ENCODE data around the gene KIRREL3. TPM values are rescaled to one million over a fixed set of nuclear protein-coding genes. Genes with fewer than 3 reads are reported as not detected.

KIRREL3 gene
- total RNA-seq, 1 donor from 2014 or later = not detected

DNA sequence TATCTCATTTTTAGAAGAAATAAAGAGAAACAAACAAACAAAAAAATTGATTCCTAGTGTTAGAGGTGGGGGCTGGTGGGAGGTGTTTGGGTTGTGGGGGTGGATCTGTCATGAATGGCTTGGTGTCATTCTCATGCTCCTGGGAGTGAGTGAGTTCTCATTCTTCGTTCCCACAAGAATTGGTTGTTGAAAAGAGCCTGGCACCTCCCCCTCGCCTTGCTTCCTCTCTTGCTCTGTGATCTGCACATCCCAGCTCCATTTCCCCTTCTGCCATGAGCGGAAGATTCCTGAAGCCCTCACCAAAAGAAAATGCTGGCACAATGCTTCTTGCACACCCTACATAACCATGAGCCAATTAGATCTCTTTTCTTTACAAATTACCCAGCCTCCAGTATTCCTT, 367.2 kb downstream of the KIRREL3 start:
- TF ChIP-seq, protein P1, sequence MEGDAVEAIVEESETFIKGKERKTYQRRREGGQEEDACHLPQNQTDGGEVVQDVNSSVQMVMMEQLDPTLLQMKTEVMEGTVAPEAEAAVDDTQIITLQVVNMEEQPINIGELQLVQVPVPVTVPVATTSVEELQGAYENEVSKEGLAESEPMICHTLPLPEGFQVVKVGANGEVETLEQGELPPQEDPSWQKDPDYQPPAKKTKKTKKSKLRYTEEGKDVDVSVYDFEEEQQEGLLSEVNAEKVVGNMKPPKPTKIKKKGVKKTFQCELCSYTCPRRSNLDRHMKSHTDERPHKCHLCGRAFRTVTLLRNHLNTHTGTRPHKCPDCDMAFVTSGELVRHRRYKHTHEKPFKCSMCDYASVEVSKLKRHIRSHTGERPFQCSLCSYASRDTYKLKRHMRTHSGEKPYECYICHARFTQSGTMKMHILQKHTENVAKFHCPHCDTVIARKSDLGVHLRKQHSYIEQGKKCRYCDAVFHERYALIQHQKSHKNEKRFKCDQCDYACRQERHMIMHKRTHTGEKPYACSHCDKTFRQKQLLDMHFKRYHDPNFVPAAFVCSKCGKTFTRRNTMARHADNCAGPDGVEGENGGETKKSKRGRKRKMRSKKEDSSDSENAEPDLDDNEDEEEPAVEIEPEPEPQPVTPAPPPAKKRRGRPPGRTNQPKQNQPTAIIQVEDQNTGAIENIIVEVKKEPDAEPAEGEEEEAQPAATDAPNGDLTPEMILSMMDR (IDR thresholded peaks at IDR 0.05) = no peak
- Histone ChIP-seq H3K27me3 (no peaks in the 10 kb centered on the region), H3K9me3 (no peaks in the 10 kb centered on the region), H3K36me3 (no peaks in the 10 kb centered on the region), H3K4me1 (no peaks in the 10 kb centered on the region), H3K4me3 (no peak overlapping the region), H3K27ac (no peak overlapping the region)
- no peak for DNase-seq
- no peak for ATAC-seq
- intact Hi-C loops (cut with DNase I) = no loop called here

DNA sequence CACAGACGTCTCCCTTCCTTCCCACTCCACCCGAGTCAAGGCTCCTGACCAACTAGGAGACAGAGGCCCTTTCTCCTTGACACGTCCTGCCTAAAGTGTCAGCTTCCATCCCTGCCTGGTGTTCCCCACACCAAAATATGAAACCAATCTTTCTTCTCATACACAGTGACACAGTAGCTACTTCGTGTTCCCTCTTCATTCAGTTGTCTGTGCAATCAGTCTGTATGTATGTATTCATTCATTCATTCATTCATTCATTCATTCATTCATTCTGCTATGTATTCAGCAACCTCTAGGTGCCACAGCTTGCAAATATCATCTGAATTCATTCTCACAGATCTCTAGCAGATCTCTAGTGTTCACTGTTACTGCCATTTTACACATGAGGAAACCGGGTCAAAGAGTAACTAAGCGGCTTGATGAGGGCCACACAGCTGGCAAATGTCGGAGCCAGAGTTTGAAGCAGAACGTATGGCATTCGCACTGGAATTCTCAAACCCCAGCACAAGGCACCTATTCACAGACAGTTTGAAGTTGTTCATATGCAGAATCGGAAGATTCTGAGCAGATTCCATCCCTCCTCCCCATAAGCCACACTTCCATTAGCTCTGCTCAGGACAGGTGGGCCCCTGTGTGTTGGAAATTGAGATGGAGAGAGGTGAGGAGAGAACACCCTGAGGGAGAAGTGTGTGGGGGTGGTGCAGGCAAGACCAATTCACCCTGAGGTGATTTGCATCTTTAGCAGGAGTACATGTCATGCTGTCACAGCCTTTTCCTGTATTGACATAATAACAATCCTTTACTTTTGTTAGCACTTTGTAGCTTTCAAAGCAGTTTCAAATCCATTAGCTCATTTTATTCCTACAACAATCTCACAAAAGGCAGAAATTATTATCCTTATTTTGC, 369.4 kb downstream of the KIRREL3 start:
- no peak for DNase-seq
- TF ChIP-seq, protein P1 (IDR thresholded peaks at IDR 0.05) = no peak
- ATAC-seq = no peak
- H3K4me1 ChIP-seq = no peaks in the 10 kb centered on the region
- H3K27ac ChIP-seq = no peak overlapping the region
- no peak overlapping the region for H3K4me3 ChIP-seq
- H3K27me3 ChIP-seq = no peaks in the 10 kb centered on the region
- intact Hi-C loops (cut with DNase I) = no loop called here
- H3K36me3 ChIP-seq = no peaks in the 10 kb centered on the region
- no peaks in the 10 kb centered on the region for H3K9me3 ChIP-seq

DNA sequence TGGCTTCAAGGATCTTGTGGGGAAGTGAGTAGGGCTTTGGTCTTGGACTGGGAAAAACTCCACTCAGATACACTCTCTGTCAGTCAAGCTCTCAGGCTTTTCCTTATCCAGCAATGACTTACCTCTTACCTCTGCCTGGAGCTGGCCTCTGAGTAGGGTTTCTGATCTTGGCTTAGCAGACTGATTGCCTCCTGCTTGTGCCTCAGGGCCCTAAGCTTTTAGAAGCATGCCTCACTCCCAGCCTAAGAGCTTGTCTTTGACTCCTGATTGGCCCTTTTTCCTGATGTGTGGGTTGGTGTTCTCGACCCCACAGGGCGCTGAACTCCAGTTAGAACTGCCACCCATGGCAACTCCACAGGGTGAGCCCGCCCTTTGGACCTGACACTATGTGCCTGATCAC, 370.1 kb downstream of the KIRREL3 start:
- Histone ChIP-seq H3K9me3 (no peaks in the 10 kb centered on the region), H3K27ac (no peak overlapping the region), H3K27me3 (no peaks in the 10 kb centered on the region), H3K4me1 (no peaks in the 10 kb centered on the region), H3K4me3 (no peak overlapping the region), H3K36me3 (no peaks in the 10 kb centered on the region)
- peak; percentile 6 for ATAC-seq
- TF ChIP-seq, protein P1 (IDR thresholded peaks at IDR 0.05) = no peak
- intact Hi-C loops (cut with DNase I) = no loop called here
- DNase-seq = no peak

DNA sequence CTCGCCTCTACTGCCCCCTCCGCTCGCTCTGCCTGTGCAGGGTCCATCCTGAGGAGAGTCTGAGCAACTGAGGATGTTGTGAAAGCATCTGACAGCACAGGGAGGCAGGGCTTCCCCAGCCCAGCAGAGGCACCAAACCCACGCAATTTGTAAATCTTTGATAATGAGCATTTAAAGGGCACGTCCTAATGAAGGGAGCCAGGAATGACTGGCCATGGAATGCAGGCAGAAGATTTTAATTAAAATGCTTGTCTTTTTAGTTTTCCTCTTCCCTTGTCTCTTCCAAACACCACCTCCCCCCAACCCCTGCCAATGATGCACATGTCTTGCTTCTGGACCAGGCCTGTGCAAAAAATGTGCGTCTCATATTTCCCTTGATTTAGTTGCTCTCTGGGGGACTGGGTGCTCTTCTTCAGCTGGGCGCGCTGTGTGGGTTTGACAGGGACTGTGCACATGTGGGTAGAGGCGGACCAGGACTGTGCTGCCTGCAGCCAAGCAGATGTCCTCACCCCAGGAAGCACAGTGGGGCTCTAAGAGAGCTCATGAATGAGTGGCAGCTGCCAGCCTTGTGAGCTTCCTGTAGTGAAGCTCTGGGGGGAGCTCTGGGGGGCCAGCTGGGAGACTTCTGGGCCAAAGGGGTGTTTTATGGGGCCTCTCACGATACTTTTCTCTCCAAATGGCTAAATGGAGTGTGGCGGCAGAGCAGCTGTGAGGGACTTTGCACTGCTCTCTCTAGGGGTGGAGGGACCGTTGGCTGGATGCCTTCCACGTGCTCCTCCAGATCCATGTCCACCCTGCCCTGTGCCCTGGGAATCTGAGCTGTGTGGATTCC, 371.6 kb downstream of the KIRREL3 start:
- no peak overlapping the region for H3K27ac ChIP-seq
- intact Hi-C loops (cut with DNase I) = no loop called here
- H3K4me3 ChIP-seq = no peak overlapping the region
- H3K27me3 ChIP-seq = no peaks in the 10 kb centered on the region
- H3K36me3 ChIP-seq = no peaks in the 10 kb centered on the region
- no peaks in the 10 kb centered on the region for H3K4me1 ChIP-seq
- no peak for DNase-seq
- TF ChIP-seq, protein P1 (IDR thresholded peaks at IDR 0.05) = no peak
- no peak for ATAC-seq
- H3K9me3 ChIP-seq = no peaks in the 10 kb centered on the region

DNA sequence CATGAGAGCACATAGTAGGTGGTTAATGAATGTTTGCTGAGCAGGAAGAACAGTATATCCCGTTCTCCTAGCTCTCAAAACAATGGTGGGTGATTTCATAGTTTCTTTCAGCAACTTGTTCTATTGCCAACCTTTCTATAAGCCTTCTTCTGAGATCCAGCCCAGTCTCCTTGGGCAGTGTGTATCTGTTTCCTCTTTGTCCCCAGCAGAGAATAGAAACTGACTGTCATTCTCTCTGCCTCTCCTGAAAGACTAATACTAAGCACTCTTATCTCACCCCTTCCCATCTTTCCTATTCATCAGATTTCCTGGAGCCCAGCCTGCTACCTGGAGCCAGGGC, 372.1 kb downstream of the KIRREL3 start:
- Histone ChIP-seq H3K4me3 (no peak overlapping the region), H3K27ac (no peak overlapping the region), H3K27me3 (no peaks in the 10 kb centered on the region), H3K9me3 (no peaks in the 10 kb centered on the region), H3K4me1 (no peaks in the 10 kb centered on the region), H3K36me3 (no peaks in the 10 kb centered on the region)
- DNase-seq = no peak
- TF ChIP-seq, protein P1 (IDR thresholded peaks at IDR 0.05) = no peak
- intact Hi-C loops (cut with DNase I) = no loop called here
- ATAC-seq = no peak
